ENCODE measurements around the gene RAB9B.
"Not testable (repeated sequence)": the region's sequence is repeated elsewhere in the genome, so short reads cannot be mapped to it uniquely, and the experiment has no call there.

GRCh38 chrX:103820802-103821201 lies 11.3 kb downstream of the RAB9B start:
- not testable (repeated sequence) for TF ChIP-seq CTCF (conservative IDR thresholded peaks at IDR 0.05); ZFX (IDR thresholded peaks at IDR 0.05)
